Smooth muscle cell (in vitro differentiated cells): Measurements from ENCODE around the gene SERPINB3. TPM values are rescaled to one million over a fixed set of nuclear protein-coding genes. Genes with fewer than 3 reads are reported as not detected.
"Not testable (repeated sequence)": the region's sequence is repeated elsewhere in the genome, so short reads cannot be mapped to it uniquely, and the experiment has no call there.

ENCODE experiments used
- DNase-seq: peaks from one replicate; lab custom pipeline; 2025; ENCODE audit not compliant: unreplicated experiment; lab: John Stamatoyannopoulos, UW
- H2AFZ ChIP-seq: fragments of 200-600 bp; sonication (generic); 2 replicates; pipeline ENCODE4 v1.6.0; 2016; ENCODE audit warnings: antibody characterized with exemption, low read depth, mild to moderate bottlenecking
- H3F3A ChIP-seq: fragments of 200-600 bp; sonication (generic); 2 replicates; pipeline ENCODE4 v1.6.0; 2017; ENCODE audit warnings: antibody characterized with exemption, low read depth
- H3K27ac ChIP-seq: fragments of 200-600 bp; sonication (generic); 2 replicates; pipeline ENCODE4 v1.5.1; 2016; ENCODE audit warnings: low read depth, mild to moderate bottlenecking
- H3K27me3 ChIP-seq: fragments of 200-600 bp; sonication (generic); 2 replicates; pipeline ENCODE4 v1.6.1; 2016; ENCODE audit warnings: low read depth, mild to moderate bottlenecking
- H3K36me3 ChIP-seq: fragments of 200-600 bp; sonication (generic); 2 replicates; pipeline ENCODE4 v1.5.1; 2016; ENCODE audit warnings: low read depth
- H3K4me1 ChIP-seq: fragments of 200-600 bp; sonication (generic); 2 replicates; pipeline ENCODE4 v1.5.1; 2016; ENCODE audit warnings: low read depth
- H3K4me2 ChIP-seq: fragments of 200-600 bp; sonication (generic); 2 replicates; pipeline ENCODE4 v1.6.0; 2016; ENCODE audit warnings: mild to moderate bottlenecking
- H3K4me3 ChIP-seq: fragments of 200-600 bp; sonication (generic); 2 replicates; pipeline ENCODE4 v1.5.1; 2016; ENCODE audit warnings: mild to moderate bottlenecking
- H3K79me2 ChIP-seq: fragments of 200-600 bp; sonication (generic); 2 replicates; pipeline ENCODE4 v1.6.0; 2016; ENCODE audit warnings: low read depth, mild to moderate bottlenecking
- H3K9ac ChIP-seq: fragments of 200-600 bp; sonication (generic); 2 replicates; pipeline ENCODE4 v1.6.0; 2016; ENCODE audit warnings: low read depth
- H3K9me3 ChIP-seq: fragments of 200-600 bp; sonication (generic); replicated peaks from 2 replicates; pipeline ENCODE4 v1.5.1; 2016; ENCODE audit warnings: low read depth
- H4K20me1 ChIP-seq: fragments of 200-600 bp; sonication (generic); 2 replicates; pipeline ENCODE4 v1.6.0; 2016; ENCODE audit warnings: low read depth
- CTCF ChIP-seq: fragments of 200-600 bp; sonication (generic); IDR thresholded peaks from 2 replicates; pipeline ENCODE4 v1.5.1; 2017; ENCODE audit warnings: borderline replicate concordance, mild to moderate bottlenecking, antibody characterized with exemption; ENCODE audit not compliant: insufficient read depth, poor library complexity, severe bottlenecking
- WGBS: methylation state at CpG from one replicate; pipeline ENCODE4 v1.1.7; 2016; ENCODE audit warnings: low lambda C conversion rate; 5-methylcytosine and 5-hydroxymethylcytosine counted together
- polyA plus RNA-seq: library from polyadenylated mRNA; unstranded; fragments of >200 nt; fragmentation: Nextera tagmentation; extraction: Ambion mirVana; gene quantifications from 2 replicates; pipeline ENCODE4 v1.2.1, GENCODE V29; 2016
- total RNA-seq: library from RNA; depleted of rRNA; stranded (reverse); fragments of >200 nt; gene quantifications from 2 replicates; pipeline ENCODE4 v1.2.3, GENCODE V29; 2014

Gene SERPINB3
- total and polyA plus RNA-seq, 2 experiments from 2014 or later = 44.0 to 148 TPM

- Histone ChIP-seq H3K4me2 (no peak overlapping the region), H3K9ac (no peak overlapping the region), H3K9me3 (no peaks in the 10 kb centered on the region), H3K4me1 (no peaks in the 10 kb centered on the region), H3K27me3 (no peaks in the 10 kb centered on the region), H4K20me1 (no peaks in the 10 kb centered on the region), H3K27ac (peak overlapping the region; percentile 24), H3F3A (no peaks in the 10 kb centered on the region), H3K79me2 (no peaks in the 10 kb centered on the region), H3K36me3 (no peaks in the 10 kb centered on the region), H3K4me3 (no peak overlapping the region), H2AFZ (no peak overlapping the region)
- 55% methylated on average over 5 of the region's 5 CpGs for WGBS
- TF ChIP-seq CTCF = no peak
- no peak for DNase-seq
These were observed 16.0 kb upstream of the SERPINB3 start for GRCh38 chr18:63677500-63678225.

- Histone ChIP-seq H4K20me1 (no peaks in the 10 kb centered on the region), H3K27ac (peak overlapping the region; percentile 24), H3K9me3 (no peaks in the 10 kb centered on the region), H3K4me3 (no peak overlapping the region), H3K4me2 (no peak overlapping the region), H3K36me3 (no peaks in the 10 kb centered on the region), H3K79me2 (no peaks in the 10 kb centered on the region), H3K9ac (no peak overlapping the region), H3K4me1 (no peaks in the 10 kb centered on the region), H3F3A (no peaks in the 10 kb centered on the region), H2AFZ (no peak overlapping the region), H3K27me3 (no peaks in the 10 kb centered on the region)
- 30% methylated on average over 5 of the region's 5 CpGs for WGBS
- no peak for DNase-seq
- TF ChIP-seq CTCF = no peak
These were observed 15.0 kb upstream of the SERPINB3 start for GRCh38 chr18:63676526-63677323.

- Histone ChIP-seq H3K36me3 (no peaks in the 10 kb centered on the region), H3F3A (no peaks in the 10 kb centered on the region), H4K20me1 (no peaks in the 10 kb centered on the region), H3K4me2 (no peak overlapping the region), H3K79me2 (no peaks in the 10 kb centered on the region), H3K4me1 (no peaks in the 10 kb centered on the region), H3K4me3 (no peak overlapping the region), H3K9me3 (no peaks in the 10 kb centered on the region), H3K27me3 (no peaks in the 10 kb centered on the region), H3K9ac (no peak overlapping the region), H3K27ac (no peak overlapping the region), H2AFZ (no peak overlapping the region)
- DNase-seq = no peak
- no peak for TF ChIP-seq CTCF
- 100% methylated on average over 1 of the region's 1 CpG for WGBS
These were observed 2.9 kb upstream of the SERPINB3 start for GRCh38 chr18:63664571-63664970.

- not testable (repeated sequence) for H3K36me3 ChIP-seq
- WGBS = 86% methylated on average over 4 of the region's 4 CpGs
These were observed 2.8 kb downstream of the SERPINB3 start for GRCh38 chr18:63658920-63659319.

GRCh38 chr18:63650271-63650670, 11.4 kb downstream of the SERPINB3 start:
- DNase-seq, H4K20me1 ChIP-seq, H3K79me2 ChIP-seq, H3K9me3 ChIP-seq, H3K4me1 ChIP-seq, H3K9ac ChIP-seq, H3K27ac ChIP-seq, H3K4me2 ChIP-seq, H3K36me3 ChIP-seq, H2AFZ ChIP-seq, H3F3A ChIP-seq, H3K4me3 ChIP-seq, H3K27me3 ChIP-seq: not testable (repeated sequence)
- WGBS = 78% methylated on average over 3 of the region's 3 CpGs

More at GRCh38 chr18:63658920-63659319, 2.8 kb downstream of the SERPINB3 start:
- H4K20me1 ChIP-seq, H3F3A ChIP-seq, H3K79me2 ChIP-seq, H3K4me2 ChIP-seq, H3K4me1 ChIP-seq, H3K9me3 ChIP-seq, H3K9ac ChIP-seq, H3K27me3 ChIP-seq, H2AFZ ChIP-seq, H3K27ac ChIP-seq, DNase-seq, H3K4me3 ChIP-seq: not testable (repeated sequence)
